Measurements from ENCODE around the gene IMPA2. TPM values are rescaled to one million over a fixed set of nuclear protein-coding genes. Genes with fewer than 3 reads are reported as not detected.

IMPA2 gene
- total and polyA plus RNA-seq, 2 of the 8 experiments (the other 6 are each of a cell fraction or from before 2014, with no cell fraction given): 102 to 140 TPM

- CTCF ChIA-PET (ENCODE audit: partially characterized antibody): interaction anchor here (1.4 to 13.3 kb wide), 3 partner anchors 21 to 78 kb away, joined by 5 to 105 read pairs (median 5); no protein-coding TSS in a partner anchor
- H2BK12ac ChIP-seq (ENCODE audit: low read depth, low read length): no peak overlapping the region
- H3K9ac ChIP-seq (replicated peaks in 1 of 4; ENCODE audit: extremely low read depth in 1 of 4, low read depth in 3 of 4, low read length in 3 of 4): no peak overlapping the region
- TF ChIP-seq KDM1A (IDR thresholded peaks at IDR 0.05; ENCODE audit: borderline replicate concordance, low read length): no peak
- TF ChIP-seq RNF2 (IDR thresholded peaks at IDR 0.05; ENCODE audit: borderline replicate concordance, low read depth, low read length, missing control alignments, poor library complexity, severe bottlenecking): no peak
- no peak for TF ChIP-seq TAF1 (IDR thresholded peaks at IDR 0.05; ENCODE audit: low read depth, low read length)
- no peak for TF ChIP-seq PHF8 (conservative IDR thresholded peaks at IDR 0.05; ENCODE audit: low read depth, low read length)
- no peak for TF ChIP-seq CEBPB (IDR thresholded peaks at IDR 0.05; ENCODE audit: low read depth, low read length)
- no peak for TF ChIP-seq GTF2F1 (IDR thresholded peaks at IDR 0.05; ENCODE audit: borderline replicate concordance, low read depth, low read length)
- TF ChIP-seq TBP (IDR thresholded peaks at IDR 0.05; ENCODE audit: low read depth, low read length): no peak
- TF ChIP-seq MAX (IDR thresholded peaks at IDR 0.05): no peak
- no peak for TF ChIP-seq JUN (IDR thresholded peaks at IDR 0.05; ENCODE audit: low read depth, low read length)
- no peak for TF ChIP-seq POLR2A (IDR thresholded peaks at IDR 0.05; ENCODE audit: control extremely low read depth in 1 of 2, low read depth in 2 of 2, low read length in 2 of 2)
- TF ChIP-seq KDM5A (IDR thresholded peaks at IDR 0.05; ENCODE audit: low read length): no peak
- TF ChIP-seq SIN3A (conservative IDR thresholded peaks at IDR 0.05 in 1 of 2, IDR thresholded peaks at IDR 0.05 in 1 of 2; ENCODE audit: low read depth in 1 of 2, low read length in 2 of 2): no peak
- TF ChIP-seq ZNF274 (IDR thresholded peaks at IDR 0.05; ENCODE audit: borderline replicate concordance, extremely low read depth, low read length): no peak
Observed at GRCh38 chr18:12015416-12016062, 34.2 kb downstream of the IMPA2 start.

More at GRCh38 chr18:12015416-12016062, 34.2 kb downstream of the IMPA2 start:
- POLR2A ChIA-PET (ENCODE audit: partially characterized antibody): no interaction called here
- Histone ChIP-seq H4K5ac (ENCODE audit: insufficient read length, low read depth, low read length) (no peak overlapping the region), H3K18ac (ENCODE audit: extremely low read depth, low read length) (no peak overlapping the region), H3K4me2 (ENCODE audit: insufficient read depth in 1 of 2, low read depth in 2 of 2, low read length in 2 of 2) (no peak overlapping the region), H3K79me2 (ENCODE audit: control insufficient read depth in 1 of 2, insufficient read depth in 2 of 2, low read length in 2 of 2) (no peaks in the 10 kb centered on the region), H3K4ac (replicated peaks; ENCODE audit: insufficient read length, low read depth, low read length) (no peak overlapping the region), H3K23ac (ENCODE audit: insufficient read length) (no peak overlapping the region), H4K8ac (ENCODE audit: extremely low read depth, insufficient read depth, low read length) (no peak overlapping the region), H3K27me3 (replicated peaks in 1 of 4; ENCODE audit: control insufficient read depth in 3 of 4, extremely low read depth in 1 of 4, insufficient read depth in 3 of 4, low read length in 3 of 4) (no peaks in the 10 kb centered on the region), H3K27ac (ENCODE audit: low read depth, low read length) (no peak overlapping the region), H3K14ac (ENCODE audit: insufficient read length) (no peak overlapping the region), H2BK120ac (replicated peaks; ENCODE audit: low read depth, low read length) (no peak overlapping the region), H3K36me3 (ENCODE audit: control insufficient read depth in 2 of 4, insufficient read depth in 4 of 4, low read length in 3 of 4) (peaks cover 8 to 47% (median 26%) of the 10 kb centered on the region in 4 experiments; a peak in 7 of 8 replicates), H2BK20ac (ENCODE audit: low read length) (no peak overlapping the region), H3K23me2 (ENCODE audit: low read depth, low read length) (no peaks in the 10 kb centered on the region), H3K4me3 (ENCODE audit: extremely low read depth in 1 of 4, insufficient read depth in 2 of 4, low read depth in 3 of 4, low read length in 4 of 4) (no peak overlapping the region), H3K56ac (replicated peaks; ENCODE audit: insufficient read length, low read depth, low read length) (no peak overlapping the region), H2BK5ac (ENCODE audit: low read depth, low read length) (no peak overlapping the region), H3K4me1 (replicated peaks in 1 of 4; ENCODE audit: control insufficient read depth in 3 of 4, insufficient read depth in 4 of 4, low read length in 3 of 4) (no peaks in the 10 kb centered on the region), H4K20me1 (replicated peaks in 1 of 2; ENCODE audit: control insufficient read depth in 1 of 2, insufficient read depth in 2 of 2, low read length in 2 of 2) (peaks cover 0 to 2% of the 10 kb centered on the region in 2 experiments), H4K91ac (replicated peaks; ENCODE audit: insufficient read length, low read length) (no peak overlapping the region), H2AK5ac (ENCODE audit: low read depth, low read length) (no peak overlapping the region), H3K79me1 (ENCODE audit: low read depth, low read length) (no peaks in the 10 kb centered on the region), H2AFZ (ENCODE audit: low read length) (no peak overlapping the region), H3K9me3 (ENCODE audit: insufficient read depth in 2 of 2, low read depth in 1 of 2, low read length in 1 of 2) (no peaks in the 10 kb centered on the region), H2BK15ac (ENCODE audit: low read length) (no peak overlapping the region)
- FAIRE-seq: no peak
- 87% methylated on average over 13 of the region's 13 CpGs; no CpG with 5 or more reads in 1 of the 2 experiments for WGBS, 2 experiments (ENCODE audit: extremely low coverage in 1 of 2, insufficient coverage in 1 of 2, insufficient read length in 1 of 2, insufficient replicate concordance in 2 of 2, low coverage in 1 of 2, low lambda C conversion rate in 2 of 2, missing lambda C conversion rate in 1 of 2)
- DNase-seq (ENCODE audit: low read depth in 1 of 2, low spot score in 2 of 2): no peak

All from H1 (cell line).